ENCODE results near the gene CCT4.
A peak's percentile ranks its signal among the peaks of the same experiment; 100 is the strongest.
"Not testable (repeated sequence)": the region's sequence is repeated elsewhere in the genome, so short reads cannot be mapped to it uniquely, and the experiment has no call there.

The CCT4 gene

GRCh38 chr2:61876400-61876799 lies 12.1 kb downstream of the CCT4 start:
- no peak overlapping the region for H3K4me3 ChIP-seq (ENCODE audit: low read length)
- no peaks in the 10 kb centered on the region for H3K9me3 ChIP-seq (ENCODE audit: control insufficient read depth, low read length)
- H3K27me3 ChIP-seq (ENCODE audit: control insufficient read depth, insufficient read depth, low read length) = no peaks in the 10 kb centered on the region
- H3K4me1 ChIP-seq (ENCODE audit: control insufficient read depth, insufficient read depth, low read length) = no peaks in the 10 kb centered on the region
- no peaks in the 10 kb centered on the region for H3K36me3 ChIP-seq (ENCODE audit: control insufficient read depth, insufficient read depth, low read length)
- H3K9ac ChIP-seq (ENCODE audit: low read length) = no peak overlapping the region

DNA sequence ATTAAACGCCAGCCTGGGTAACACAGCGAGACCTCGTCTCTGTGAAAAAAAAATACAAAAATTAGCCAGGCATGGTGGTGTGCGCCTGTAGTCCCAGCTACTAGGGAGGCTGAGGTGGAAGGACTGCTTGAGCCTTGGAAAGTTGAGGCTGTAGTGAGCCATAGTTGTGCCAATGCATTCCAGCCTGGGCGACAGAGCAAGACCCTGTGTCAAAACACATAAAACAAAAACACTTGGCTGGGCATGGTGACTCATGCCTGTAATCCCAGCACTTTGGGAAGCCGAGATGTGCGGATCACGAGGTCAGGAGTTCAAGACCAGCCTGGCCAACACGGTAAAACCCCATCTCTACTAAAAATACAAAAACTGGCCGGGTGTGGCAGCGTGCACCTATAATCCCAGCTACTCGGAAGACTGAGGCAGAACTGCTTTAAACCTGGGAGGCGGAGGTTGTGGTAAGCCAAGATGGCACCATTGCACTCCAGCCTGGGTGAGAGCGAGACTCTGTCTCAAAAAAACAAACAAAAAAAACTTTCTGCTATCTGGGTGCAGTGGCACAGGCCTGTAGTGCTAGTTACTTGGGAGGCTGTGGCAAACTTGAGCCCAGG lies 21.9 kb downstream of the CCT4 start:
- not testable (repeated sequence) for H3K9ac ChIP-seq (ENCODE audit: low read length); H3K36me3 ChIP-seq (ENCODE audit: control insufficient read depth, insufficient read depth, low read length); H3K4me3 ChIP-seq (ENCODE audit: low read length); H3K4me1 ChIP-seq (ENCODE audit: control insufficient read depth, insufficient read depth, low read length); H3K27me3 ChIP-seq (ENCODE audit: control insufficient read depth, insufficient read depth, low read length); H3K9me3 ChIP-seq (ENCODE audit: control insufficient read depth, low read length)

- Histone ChIP-seq H3K27me3 (ENCODE audit: control insufficient read depth, insufficient read depth, low read length) (no peaks in the 10 kb centered on the region), H3K4me3 (ENCODE audit: low read length) (no peak overlapping the region), H3K9me3 (ENCODE audit: control insufficient read depth, low read length) (no peaks in the 10 kb centered on the region), H3K36me3 (ENCODE audit: control insufficient read depth, insufficient read depth, low read length) (no peaks in the 10 kb centered on the region), H3K9ac (ENCODE audit: low read length) (no peak overlapping the region), H3K4me1 (ENCODE audit: control insufficient read depth, insufficient read depth, low read length) (no peaks in the 10 kb centered on the region)
Measured at GRCh38 chr2:61862085-61862484, 26.4 kb downstream of the CCT4 start.

- no peak overlapping the region for H3K4me3 ChIP-seq (ENCODE audit: low read length)
- H3K9me3 ChIP-seq (ENCODE audit: control insufficient read depth, low read length) = no peaks in the 10 kb centered on the region
- H3K4me1 ChIP-seq (ENCODE audit: control insufficient read depth, insufficient read depth, low read length) = peaks cover 10% of the 10 kb centered on the region
- H3K27me3 ChIP-seq (ENCODE audit: control insufficient read depth, insufficient read depth, low read length) = no peaks in the 10 kb centered on the region
- no peaks in the 10 kb centered on the region for H3K36me3 ChIP-seq (ENCODE audit: control insufficient read depth, insufficient read depth, low read length)
- no peak overlapping the region for H3K9ac ChIP-seq (ENCODE audit: low read length)
Measured at GRCh38 chr2:61857224-61857623, 31.2 kb downstream of the CCT4 start.

- Histone ChIP-seq H3K36me3 (ENCODE audit: control insufficient read depth, insufficient read depth, low read length) (no peaks in the 10 kb centered on the region), H3K4me1 (ENCODE audit: control insufficient read depth, insufficient read depth, low read length) (peaks cover 10% of the 10 kb centered on the region), H3K9me3 (ENCODE audit: control insufficient read depth, low read length) (no peaks in the 10 kb centered on the region), H3K27me3 (ENCODE audit: control insufficient read depth, insufficient read depth, low read length) (no peaks in the 10 kb centered on the region), H3K4me3 (ENCODE audit: low read length) (peak overlapping the region; percentile 56), H3K9ac (ENCODE audit: low read length) (peak overlapping the region; percentile 51)
Measured at GRCh38 chr2:61855318-61855613, 33.2 kb downstream of the CCT4 start.

- H3K9ac ChIP-seq (ENCODE audit: low read length) = peak overlapping the region; percentile 51
- peak overlapping the region; percentile 56 for H3K4me3 ChIP-seq (ENCODE audit: low read length)
- H3K9me3 ChIP-seq (ENCODE audit: control insufficient read depth, low read length) = no peaks in the 10 kb centered on the region
- peaks cover 10% of the 10 kb centered on the region for H3K4me1 ChIP-seq (ENCODE audit: control insufficient read depth, insufficient read depth, low read length)
- H3K27me3 ChIP-seq (ENCODE audit: control insufficient read depth, insufficient read depth, low read length) = no peaks in the 10 kb centered on the region
- H3K36me3 ChIP-seq (ENCODE audit: control insufficient read depth, insufficient read depth, low read length) = no peaks in the 10 kb centered on the region
Measured at GRCh38 chr2:61854564-61855317, 33.7 kb downstream of the CCT4 start.

- Histone ChIP-seq H3K9me3 (ENCODE audit: control insufficient read depth, low read length) (no peaks in the 10 kb centered on the region), H3K27me3 (ENCODE audit: control insufficient read depth, insufficient read depth, low read length) (no peaks in the 10 kb centered on the region), H3K4me3 (ENCODE audit: low read length) (peak within 1 kb of the TSS; percentile 56), H3K36me3 (ENCODE audit: control insufficient read depth, insufficient read depth, low read length) (no peaks in the 10 kb centered on the region), H3K4me1 (ENCODE audit: control insufficient read depth, insufficient read depth, low read length) (peaks cover 10% of the 10 kb centered on the region), H3K9ac (ENCODE audit: low read length) (peak within 1 kb of the TSS; percentile 63)
Measured at GRCh38 chr2:61853847-61854563, 34.5 kb downstream of the CCT4 start, which contains the start of gene FAM161A. FAM161A (minus strand) TSS chr2:61854060; CDS start chr2:61854041, 19 bp downstream.

DNA sequence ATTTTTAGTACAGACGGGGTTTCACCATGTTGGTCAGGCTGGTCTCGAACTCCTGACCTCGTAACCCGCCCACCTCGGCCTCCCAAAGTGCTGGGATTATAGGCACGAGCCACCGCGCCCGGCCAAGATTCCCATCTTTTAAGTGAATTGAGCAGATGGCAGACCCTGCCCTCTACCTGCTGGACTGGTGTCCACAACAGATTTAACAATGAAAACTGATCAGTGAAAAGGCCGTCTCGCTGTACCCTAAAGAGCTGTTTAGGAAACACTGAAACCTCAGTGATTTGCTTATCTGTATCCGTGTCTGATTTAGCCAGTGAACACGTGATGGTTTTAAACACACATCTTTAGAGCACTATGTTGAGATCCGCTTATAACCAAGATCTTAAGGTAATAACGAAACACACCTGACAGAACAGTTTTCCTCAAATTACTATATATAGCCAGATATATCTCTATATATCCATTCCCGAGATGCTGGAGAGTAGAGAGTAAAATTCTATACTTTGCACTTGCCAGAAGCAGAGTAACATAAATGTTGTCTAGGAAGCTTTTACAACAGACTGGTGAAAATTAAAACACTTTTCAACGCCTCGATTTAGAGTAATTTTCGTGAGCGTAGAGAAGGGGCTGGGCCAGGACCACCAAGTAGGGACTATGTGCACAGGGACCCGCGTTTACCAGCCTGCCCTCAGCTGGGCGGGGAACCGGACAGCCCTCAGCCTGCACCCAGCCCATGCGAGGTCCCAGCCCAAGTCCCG lies 35.2 kb downstream of the CCT4 start:
- H3K36me3 ChIP-seq (ENCODE audit: control insufficient read depth, insufficient read depth, low read length) = no peaks in the 10 kb centered on the region
- peak overlapping the region; percentile 63 for H3K9ac ChIP-seq (ENCODE audit: low read length)
- no peaks in the 10 kb centered on the region for H3K27me3 ChIP-seq (ENCODE audit: control insufficient read depth, insufficient read depth, low read length)
- no peaks in the 10 kb centered on the region for H3K9me3 ChIP-seq (ENCODE audit: control insufficient read depth, low read length)
- peaks cover 10% of the 10 kb centered on the region for H3K4me1 ChIP-seq (ENCODE audit: control insufficient read depth, insufficient read depth, low read length)
- H3K4me3 ChIP-seq (ENCODE audit: low read length) = peak overlapping the region; percentile 56

- not testable (repeated sequence) for H3K4me3 ChIP-seq (ENCODE audit: low read length); H3K27me3 ChIP-seq (ENCODE audit: control insufficient read depth, insufficient read depth, low read length); H3K9ac ChIP-seq (ENCODE audit: low read length); H3K9me3 ChIP-seq (ENCODE audit: control insufficient read depth, low read length); H3K36me3 ChIP-seq (ENCODE audit: control insufficient read depth, insufficient read depth, low read length)
- H3K4me1 ChIP-seq (ENCODE audit: control insufficient read depth, insufficient read depth, low read length) = peaks cover 10% of the 10 kb centered on the region
Measured at GRCh38 chr2:61851270-61851669, 37.2 kb downstream of the CCT4 start.

DNA sequence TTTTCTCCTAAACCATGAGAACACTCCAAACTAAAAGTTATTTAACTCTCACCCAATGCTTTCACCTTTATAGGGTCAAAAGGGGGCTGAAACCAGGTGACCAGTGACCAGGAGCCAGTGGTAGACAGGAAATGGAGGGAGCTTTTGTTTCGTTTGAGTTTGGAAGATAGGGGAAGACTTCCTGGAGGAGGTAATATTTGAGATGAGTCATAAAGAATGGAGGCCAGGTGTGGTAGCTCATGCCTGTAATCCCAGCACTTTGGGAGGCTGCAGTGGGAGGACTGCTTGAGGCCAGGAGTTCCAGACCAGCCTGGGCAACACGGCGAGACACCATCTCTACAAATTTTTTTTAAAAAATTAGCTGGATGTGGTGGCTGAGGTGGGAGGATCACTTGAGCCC lies 43.1 kb downstream of the CCT4 start:
- Histone ChIP-seq H3K4me1 (ENCODE audit: control insufficient read depth, insufficient read depth, low read length) (no peaks in the 10 kb centered on the region), H3K9me3 (ENCODE audit: control insufficient read depth, low read length) (no peaks in the 10 kb centered on the region), H3K9ac (ENCODE audit: low read length) (no peak overlapping the region), H3K4me3 (ENCODE audit: low read length) (no peak overlapping the region), H3K27me3 (ENCODE audit: control insufficient read depth, insufficient read depth, low read length) (no peaks in the 10 kb centered on the region), H3K36me3 (ENCODE audit: control insufficient read depth, insufficient read depth, low read length) (no peaks in the 10 kb centered on the region)

DNA sequence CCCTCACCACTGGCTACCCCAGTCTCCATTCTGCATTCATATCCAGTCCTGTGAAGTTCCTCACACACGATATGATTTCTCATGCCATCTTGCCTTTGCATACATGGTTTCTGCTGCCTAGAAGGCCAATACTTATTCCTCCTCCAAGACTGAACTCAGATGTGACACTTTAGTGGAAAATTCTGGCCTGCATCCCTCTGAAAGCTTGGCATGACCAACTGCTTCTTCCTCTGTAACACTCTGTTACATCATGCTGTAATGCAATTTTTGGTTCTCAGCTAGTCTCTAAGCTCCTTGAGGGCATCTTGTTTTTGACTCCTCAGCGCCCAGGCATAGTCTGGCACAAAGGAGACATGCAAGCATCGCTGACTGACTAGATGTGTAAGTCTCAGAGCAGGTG lies 47.2 kb downstream of the CCT4 start:
- H3K9me3 ChIP-seq (ENCODE audit: control insufficient read depth, low read length) = no peaks in the 10 kb centered on the region
- H3K27me3 ChIP-seq (ENCODE audit: control insufficient read depth, insufficient read depth, low read length) = no peaks in the 10 kb centered on the region
- no peak overlapping the region for H3K4me3 ChIP-seq (ENCODE audit: low read length)

DNA sequence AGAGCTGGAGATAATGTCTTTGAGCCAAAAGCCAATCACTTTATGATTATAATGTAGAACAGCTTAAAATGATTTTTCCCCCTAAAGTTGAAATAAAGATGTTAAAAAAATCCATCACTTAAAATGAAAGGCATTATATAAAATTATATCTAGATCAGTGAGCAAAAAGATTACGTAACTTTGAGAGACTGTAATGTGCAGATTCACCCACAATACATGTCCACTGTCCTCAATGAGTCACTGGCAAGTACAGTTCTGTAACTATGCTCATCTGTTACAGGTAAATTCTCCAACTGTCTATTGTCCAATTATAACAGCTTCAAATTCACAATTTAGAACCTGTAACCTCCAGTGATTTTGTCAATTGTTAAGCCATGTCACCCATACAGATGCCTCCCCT lies 53.6 kb downstream of the CCT4 start:
- Histone ChIP-seq H3K9me3 (ENCODE audit: control insufficient read depth, low read length) (no peaks in the 10 kb centered on the region), H3K4me3 (ENCODE audit: low read length) (no peak overlapping the region), H3K9ac (ENCODE audit: low read length) (no peak overlapping the region), H3K27me3 (ENCODE audit: control insufficient read depth, insufficient read depth, low read length) (no peaks in the 10 kb centered on the region), H3K4me1 (ENCODE audit: control insufficient read depth, insufficient read depth, low read length) (no peaks in the 10 kb centered on the region), H3K36me3 (ENCODE audit: control insufficient read depth, insufficient read depth, low read length) (no peaks in the 10 kb centered on the region)

More for the DNA sequence above, 47.2 kb downstream of the CCT4 start:
- no peaks in the 10 kb centered on the region for H3K36me3 ChIP-seq (ENCODE audit: control insufficient read depth, insufficient read depth, low read length)
- no peak overlapping the region for H3K9ac ChIP-seq (ENCODE audit: low read length)
- H3K4me1 ChIP-seq (ENCODE audit: control insufficient read depth, insufficient read depth, low read length) = no peaks in the 10 kb centered on the region
